HCT116 (cell line): ENCODE results near the gene SUPV3L1.

ENCODE experiments used
- CEBPB ChIP-seq: IDR thresholded peaks from 2 replicates; pipeline ENCODE4 v1.6.1; 2012; ENCODE audit warnings: low read depth
- EZH2 ChIP-seq: fragments of 200-600 bp; sonication (generic); IDR thresholded peaks from 2 replicates; pipeline ENCODE4 v1.6.1; 2017; ENCODE audit warnings: antibody characterized with exemption, mixed run types
- EZH2phosphoT487 ChIP-seq: fragments of 200-600 bp; IDR thresholded peaks from 2 replicates; pipeline ENCODE4 v1.6.1; 2018; ENCODE audit warnings: antibody characterized with exemption, borderline replicate concordance
- POLR2A ChIP-seq: IDR thresholded peaks from 2 replicates; pipeline ENCODE4 v1.7.0; 2011; ENCODE audit warnings: borderline replicate concordance; ENCODE audit not compliant: insufficient read depth, insufficient read length; ENCODE audit errors: extremely low read depth
- SRF ChIP-seq: IDR thresholded peaks from 2 replicates; pipeline ENCODE4 v1.6.1; 2012; ENCODE audit warnings: low read depth
- YY1 ChIP-seq: IDR thresholded peaks from 2 replicates; pipeline ENCODE4 v1.6.1; 2011; ENCODE audit warnings: low read length, low read depth, moderate library complexity, mild to moderate bottlenecking; ENCODE audit not compliant: insufficient replicate concordance; ENCODE audit errors: extremely low read depth
- TF ChIP-seq, protein P1 (sequence below), 3 experiments: fragments of 200-600 bp in 1 of 3; sonication (generic) in 1 of 3; IDR thresholded peaks in 2 of 3; conservative IDR thresholded peaks in 1 of 3; 2 replicates each; pipeline ENCODE4 v1.5.1; 2012 to 2017; ENCODE audit warnings: low read depth in 2 of 3, low read length in 2 of 3, antibody characterized with exemption in 1 of 3, borderline replicate concordance in 1 of 3, control low read depth in 1 of 3, mild to moderate bottlenecking in 1 of 3, mixed read lengths in 1 of 3, mixed run types in 1 of 3, moderate library complexity in 1 of 3; ENCODE audit not compliant: insufficient read depth in 1 of 3
- TF ChIP-seq, protein P2 (sequence below): IDR thresholded peaks from 2 replicates; pipeline ENCODE4 v1.6.1; 2012; ENCODE audit warnings: low read depth
- TF ChIP-seq, protein P3 (sequence below): IDR thresholded peaks from 2 replicates; pipeline ENCODE4 v1.6.1; 2012

- TF ChIP-seq POLR2A, result peak; percentile 82
- TF ChIP-seq YY1, result no peak
- TF ChIP-seq SRF, result peak; percentile 96
- TF ChIP-seq EZH2, result no peak
- TF ChIP-seq, protein P1, sequence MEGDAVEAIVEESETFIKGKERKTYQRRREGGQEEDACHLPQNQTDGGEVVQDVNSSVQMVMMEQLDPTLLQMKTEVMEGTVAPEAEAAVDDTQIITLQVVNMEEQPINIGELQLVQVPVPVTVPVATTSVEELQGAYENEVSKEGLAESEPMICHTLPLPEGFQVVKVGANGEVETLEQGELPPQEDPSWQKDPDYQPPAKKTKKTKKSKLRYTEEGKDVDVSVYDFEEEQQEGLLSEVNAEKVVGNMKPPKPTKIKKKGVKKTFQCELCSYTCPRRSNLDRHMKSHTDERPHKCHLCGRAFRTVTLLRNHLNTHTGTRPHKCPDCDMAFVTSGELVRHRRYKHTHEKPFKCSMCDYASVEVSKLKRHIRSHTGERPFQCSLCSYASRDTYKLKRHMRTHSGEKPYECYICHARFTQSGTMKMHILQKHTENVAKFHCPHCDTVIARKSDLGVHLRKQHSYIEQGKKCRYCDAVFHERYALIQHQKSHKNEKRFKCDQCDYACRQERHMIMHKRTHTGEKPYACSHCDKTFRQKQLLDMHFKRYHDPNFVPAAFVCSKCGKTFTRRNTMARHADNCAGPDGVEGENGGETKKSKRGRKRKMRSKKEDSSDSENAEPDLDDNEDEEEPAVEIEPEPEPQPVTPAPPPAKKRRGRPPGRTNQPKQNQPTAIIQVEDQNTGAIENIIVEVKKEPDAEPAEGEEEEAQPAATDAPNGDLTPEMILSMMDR (IDR thresholded peaks at IDR 0.05 in 2 of 3, conservative IDR thresholded peaks at IDR 0.05 in 1 of 3; ENCODE audit: borderline replicate concordance in 1 of 3, insufficient read depth in 1 of 3, low read depth in 2 of 3, low read length in 2 of 3), result no peak
- TF ChIP-seq EZH2phosphoT487, result no peak
- TF ChIP-seq, protein P2, sequence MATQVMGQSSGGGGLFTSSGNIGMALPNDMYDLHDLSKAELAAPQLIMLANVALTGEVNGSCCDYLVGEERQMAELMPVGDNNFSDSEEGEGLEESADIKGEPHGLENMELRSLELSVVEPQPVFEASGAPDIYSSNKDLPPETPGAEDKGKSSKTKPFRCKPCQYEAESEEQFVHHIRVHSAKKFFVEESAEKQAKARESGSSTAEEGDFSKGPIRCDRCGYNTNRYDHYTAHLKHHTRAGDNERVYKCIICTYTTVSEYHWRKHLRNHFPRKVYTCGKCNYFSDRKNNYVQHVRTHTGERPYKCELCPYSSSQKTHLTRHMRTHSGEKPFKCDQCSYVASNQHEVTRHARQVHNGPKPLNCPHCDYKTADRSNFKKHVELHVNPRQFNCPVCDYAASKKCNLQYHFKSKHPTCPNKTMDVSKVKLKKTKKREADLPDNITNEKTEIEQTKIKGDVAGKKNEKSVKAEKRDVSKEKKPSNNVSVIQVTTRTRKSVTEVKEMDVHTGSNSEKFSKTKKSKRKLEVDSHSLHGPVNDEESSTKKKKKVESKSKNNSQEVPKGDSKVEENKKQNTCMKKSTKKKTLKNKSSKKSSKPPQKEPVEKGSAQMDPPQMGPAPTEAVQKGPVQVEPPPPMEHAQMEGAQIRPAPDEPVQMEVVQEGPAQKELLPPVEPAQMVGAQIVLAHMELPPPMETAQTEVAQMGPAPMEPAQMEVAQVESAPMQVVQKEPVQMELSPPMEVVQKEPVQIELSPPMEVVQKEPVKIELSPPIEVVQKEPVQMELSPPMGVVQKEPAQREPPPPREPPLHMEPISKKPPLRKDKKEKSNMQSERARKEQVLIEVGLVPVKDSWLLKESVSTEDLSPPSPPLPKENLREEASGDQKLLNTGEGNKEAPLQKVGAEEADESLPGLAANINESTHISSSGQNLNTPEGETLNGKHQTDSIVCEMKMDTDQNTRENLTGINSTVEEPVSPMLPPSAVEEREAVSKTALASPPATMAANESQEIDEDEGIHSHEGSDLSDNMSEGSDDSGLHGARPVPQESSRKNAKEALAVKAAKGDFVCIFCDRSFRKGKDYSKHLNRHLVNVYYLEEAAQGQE, result no peak
- TF ChIP-seq, protein P3, sequence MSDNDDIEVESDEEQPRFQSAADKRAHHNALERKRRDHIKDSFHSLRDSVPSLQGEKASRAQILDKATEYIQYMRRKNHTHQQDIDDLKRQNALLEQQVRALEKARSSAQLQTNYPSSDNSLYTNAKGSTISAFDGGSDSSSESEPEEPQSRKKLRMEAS, result peak; percentile 100
- peak; percentile 65 for TF ChIP-seq CEBPB
These were observed at the start of gene SUPV3L1 for GRCh38 chr10:69179743-69180524.
